ENCODE data around the gene IL17C.

- no peak for TF ChIP-seq CTCF (IDR thresholded peaks at IDR 0.05; ENCODE audit: low read depth, low read length, poor library complexity, severe bottlenecking)
- TF ChIP-seq EZH2phosphoT487 (IDR thresholded peaks at IDR 0.05; ENCODE audit: borderline replicate concordance, low read length): no peak
Measured at GRCh38 chr16:88649924-88650748, 11.8 kb downstream of the IL17C start.

Data from DOHH2 (cell line).